ENCODE results near the gene PTAFR.

The PTAFR gene

DNA sequence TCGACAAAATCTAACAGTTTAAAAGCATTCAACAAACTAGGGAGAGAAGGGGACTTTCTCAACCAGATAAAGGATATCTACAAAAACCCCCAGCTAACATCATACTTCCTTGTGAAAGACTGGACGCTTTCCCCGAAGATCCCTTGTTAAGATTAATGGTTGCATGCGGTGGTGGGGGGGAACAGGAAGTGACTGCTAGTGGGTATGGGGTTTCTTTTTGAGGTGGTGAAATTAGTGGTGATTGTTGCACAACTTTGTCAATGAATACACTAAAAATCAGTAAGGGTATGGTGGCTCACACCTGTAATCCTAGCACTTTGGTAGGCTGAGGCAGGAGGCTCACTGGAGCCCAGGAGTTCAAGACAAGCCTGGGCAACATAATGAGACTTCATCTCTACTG, 61.2 kb downstream of the PTAFR start:
- DNase-seq (ENCODE audit: low read depth), result peak; percentile 96
- H3K4me3 ChIP-seq (ENCODE audit: low read depth, low read length), result no peak overlapping the region
- TF ChIP-seq MYC (IDR thresholded peaks at IDR 0.05; ENCODE audit: low read depth, low read length) (peak; percentile 89), MAX (IDR thresholded peaks at IDR 0.05; ENCODE audit: low read depth, low read length) (peak; percentile 79), POLR2A (IDR thresholded peaks at IDR 0.05; ENCODE audit: extremely low read depth, insufficient read length) (no peak)

GRCh38 chr1:28114844-28115243, 61.6 kb downstream of the PTAFR start:
- DNase-seq (ENCODE audit: low read depth), result no peak
- TF ChIP-seq MYC (IDR thresholded peaks at IDR 0.05; ENCODE audit: low read depth, low read length) (no peak), POLR2A (IDR thresholded peaks at IDR 0.05; ENCODE audit: extremely low read depth, insufficient read length) (no peak), MAX (IDR thresholded peaks at IDR 0.05; ENCODE audit: low read depth, low read length) (no peak)
- TF ChIP-seq, protein P1, sequence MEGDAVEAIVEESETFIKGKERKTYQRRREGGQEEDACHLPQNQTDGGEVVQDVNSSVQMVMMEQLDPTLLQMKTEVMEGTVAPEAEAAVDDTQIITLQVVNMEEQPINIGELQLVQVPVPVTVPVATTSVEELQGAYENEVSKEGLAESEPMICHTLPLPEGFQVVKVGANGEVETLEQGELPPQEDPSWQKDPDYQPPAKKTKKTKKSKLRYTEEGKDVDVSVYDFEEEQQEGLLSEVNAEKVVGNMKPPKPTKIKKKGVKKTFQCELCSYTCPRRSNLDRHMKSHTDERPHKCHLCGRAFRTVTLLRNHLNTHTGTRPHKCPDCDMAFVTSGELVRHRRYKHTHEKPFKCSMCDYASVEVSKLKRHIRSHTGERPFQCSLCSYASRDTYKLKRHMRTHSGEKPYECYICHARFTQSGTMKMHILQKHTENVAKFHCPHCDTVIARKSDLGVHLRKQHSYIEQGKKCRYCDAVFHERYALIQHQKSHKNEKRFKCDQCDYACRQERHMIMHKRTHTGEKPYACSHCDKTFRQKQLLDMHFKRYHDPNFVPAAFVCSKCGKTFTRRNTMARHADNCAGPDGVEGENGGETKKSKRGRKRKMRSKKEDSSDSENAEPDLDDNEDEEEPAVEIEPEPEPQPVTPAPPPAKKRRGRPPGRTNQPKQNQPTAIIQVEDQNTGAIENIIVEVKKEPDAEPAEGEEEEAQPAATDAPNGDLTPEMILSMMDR (IDR thresholded peaks at IDR 0.05; ENCODE audit: low read depth, low read length), result no peak

DNA sequence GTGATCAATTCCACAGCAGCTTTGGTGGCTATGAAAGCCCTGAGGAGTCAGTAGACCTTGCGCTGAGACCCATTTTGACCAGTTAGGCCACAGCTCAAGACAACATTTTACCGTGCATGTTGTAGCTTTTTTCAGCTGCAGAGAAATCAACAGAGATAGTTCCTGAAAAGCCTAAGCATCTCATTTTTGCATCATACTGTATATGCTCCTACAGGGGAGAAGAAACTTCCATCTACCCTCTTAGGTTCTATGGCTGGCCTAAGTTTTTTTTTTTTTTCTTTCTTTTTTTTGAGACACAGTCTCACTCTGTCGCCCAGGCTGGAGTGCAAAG, 63.3 kb downstream of the PTAFR start:
- no peak overlapping the region for H3K4me3 ChIP-seq (ENCODE audit: low read depth, low read length)
- no peak for TF ChIP-seq POLR2A (IDR thresholded peaks at IDR 0.05; ENCODE audit: extremely low read depth, insufficient read length)
- DNase-seq (ENCODE audit: low read depth), result no peak

More at GRCh38 chr1:28114844-28115243, 61.6 kb downstream of the PTAFR start:
- H3K4me3 ChIP-seq (ENCODE audit: low read depth, low read length), result no peak overlapping the region

DNA sequence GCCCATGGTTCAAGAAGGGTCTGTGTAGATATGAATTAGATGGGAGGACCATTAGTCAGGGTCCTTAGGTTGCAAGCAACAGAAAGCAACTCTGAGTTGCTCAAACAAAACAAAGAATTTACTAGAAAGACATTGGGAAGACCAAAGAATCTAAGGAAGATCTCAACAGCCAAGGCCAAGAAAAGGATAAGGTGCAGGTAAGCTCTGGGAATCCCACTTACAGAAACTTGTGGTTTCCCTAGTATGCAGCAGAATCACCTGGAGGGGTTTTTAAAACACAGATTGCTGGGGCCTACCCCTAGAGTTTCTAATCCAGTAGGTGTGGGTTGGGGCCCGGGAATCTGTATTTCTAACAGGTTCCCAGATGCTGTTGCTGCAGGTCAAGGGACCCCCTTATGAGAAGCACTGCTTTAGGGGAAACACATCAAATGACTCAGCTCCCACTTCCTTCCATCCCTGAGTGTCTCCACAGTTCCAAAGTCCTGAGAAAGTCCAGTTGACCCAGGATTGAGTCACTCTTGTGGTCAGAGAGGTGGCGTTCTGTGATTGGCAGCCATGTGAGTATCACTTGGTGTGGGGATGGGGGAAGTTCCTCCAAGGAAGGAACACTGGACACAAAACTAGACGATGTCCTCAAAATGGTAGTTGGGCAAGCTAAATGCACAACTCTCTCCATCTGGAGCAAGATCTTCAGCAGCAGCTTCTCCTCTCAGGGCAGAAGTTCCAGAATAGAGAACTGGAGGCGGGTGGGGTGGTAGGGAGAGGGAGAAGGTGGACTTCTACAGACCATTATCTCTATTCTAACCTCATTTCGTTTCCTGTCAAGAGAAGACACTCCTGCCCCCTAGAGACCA, 63.9 kb downstream of the PTAFR start:
- peak; percentile 89 for DNase-seq (ENCODE audit: low read depth)
- TF ChIP-seq MYC (IDR thresholded peaks at IDR 0.05; ENCODE audit: low read depth, low read length), result no peak
- TF ChIP-seq, protein P1 (IDR thresholded peaks at IDR 0.05; ENCODE audit: low read depth, low read length), result peak; percentile 42
- H3K4me3 ChIP-seq (ENCODE audit: low read depth, low read length), result no peak overlapping the region

DNA sequence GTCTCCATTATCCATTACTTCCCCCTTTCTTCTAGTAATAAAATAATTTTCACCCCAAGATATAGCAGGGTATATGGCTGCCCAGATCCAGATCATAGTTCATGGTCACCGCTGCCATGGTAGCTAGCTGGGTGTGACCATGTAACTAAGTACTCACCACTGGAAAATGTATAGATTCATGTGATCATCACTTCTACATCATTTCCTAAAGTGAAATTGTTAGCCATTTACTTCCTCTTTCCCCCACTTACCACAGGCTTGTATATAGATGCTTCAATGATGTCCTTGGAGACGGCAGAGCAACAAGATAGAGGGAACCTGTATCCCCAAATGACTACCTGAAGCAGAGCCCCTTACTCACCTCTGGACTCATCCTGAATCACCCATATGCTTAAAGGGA, 65.3 kb downstream of the PTAFR start:
- TF ChIP-seq MAX (IDR thresholded peaks at IDR 0.05; ENCODE audit: low read depth, low read length) (0 out of 2 replicates have a peak, but pooled peaks have one; percentile 16), MYC (IDR thresholded peaks at IDR 0.05; ENCODE audit: low read depth, low read length) (no peak)
- peak; percentile 70 for DNase-seq (ENCODE audit: low read depth)

GRCh38 chr1:28110555-28110954, 65.9 kb downstream of the PTAFR start:
- no peak overlapping the region for H3K4me3 ChIP-seq (ENCODE audit: low read depth, low read length)
- DNase-seq (ENCODE audit: low read depth), result no peak

More for the DNA sequence above, 65.3 kb downstream of the PTAFR start:
- no peak overlapping the region for H3K4me3 ChIP-seq (ENCODE audit: low read depth, low read length)

DNA sequence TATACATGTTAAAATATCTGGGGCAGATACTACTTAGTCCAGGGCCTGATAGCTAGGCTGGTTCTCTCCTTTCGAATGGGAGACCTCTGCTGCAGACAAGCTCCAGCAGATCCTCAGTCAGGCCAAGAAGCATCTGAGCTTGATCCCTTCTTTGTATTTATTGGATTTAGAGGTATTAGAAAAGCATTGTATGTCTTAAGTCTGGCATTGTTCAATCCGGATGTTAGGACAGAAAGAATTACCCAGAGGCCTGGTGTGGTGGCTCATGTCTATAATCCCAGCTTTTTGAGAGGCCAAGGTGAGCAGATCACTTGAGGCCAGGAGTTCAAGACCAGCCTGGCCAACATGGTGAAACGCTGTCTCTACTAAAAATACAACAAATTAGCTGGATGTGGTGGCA, 66.9 kb downstream of the PTAFR start:
- no peak for DNase-seq (ENCODE audit: low read depth)
- no peak for TF ChIP-seq MAX (IDR thresholded peaks at IDR 0.05; ENCODE audit: low read depth, low read length)
- no peak for TF ChIP-seq MYC (IDR thresholded peaks at IDR 0.05; ENCODE audit: low read depth, low read length)
- TF ChIP-seq POLR2A (IDR thresholded peaks at IDR 0.05; ENCODE audit: extremely low read depth, insufficient read length), result no peak
- TF ChIP-seq, protein P1 (IDR thresholded peaks at IDR 0.05; ENCODE audit: low read depth, low read length), result no peak
- H3K4me3 ChIP-seq (ENCODE audit: low read depth, low read length), result no peak overlapping the region

More at GRCh38 chr1:28110555-28110954, 65.9 kb downstream of the PTAFR start:
- TF ChIP-seq MYC (IDR thresholded peaks at IDR 0.05; ENCODE audit: low read depth, low read length), result no peak
- TF ChIP-seq MAX (IDR thresholded peaks at IDR 0.05; ENCODE audit: low read depth, low read length), result no peak
- TF ChIP-seq, protein P1 (IDR thresholded peaks at IDR 0.05; ENCODE audit: low read depth, low read length), result no peak
- no peak for TF ChIP-seq POLR2A (IDR thresholded peaks at IDR 0.05; ENCODE audit: extremely low read depth, insufficient read length)
